GM12801 (cell line): ENCODE results near the gene PRKCA.

Experiments
- TF ChIP-seq, protein P1 (sequence below): IDR thresholded peaks from one replicate; pipeline ENCODE4 v1.5.1; 2011; ENCODE audit warnings: control low read depth; ENCODE audit not compliant: insufficient read length; ENCODE audit errors: extremely low read depth

Gene PRKCA

DNA sequence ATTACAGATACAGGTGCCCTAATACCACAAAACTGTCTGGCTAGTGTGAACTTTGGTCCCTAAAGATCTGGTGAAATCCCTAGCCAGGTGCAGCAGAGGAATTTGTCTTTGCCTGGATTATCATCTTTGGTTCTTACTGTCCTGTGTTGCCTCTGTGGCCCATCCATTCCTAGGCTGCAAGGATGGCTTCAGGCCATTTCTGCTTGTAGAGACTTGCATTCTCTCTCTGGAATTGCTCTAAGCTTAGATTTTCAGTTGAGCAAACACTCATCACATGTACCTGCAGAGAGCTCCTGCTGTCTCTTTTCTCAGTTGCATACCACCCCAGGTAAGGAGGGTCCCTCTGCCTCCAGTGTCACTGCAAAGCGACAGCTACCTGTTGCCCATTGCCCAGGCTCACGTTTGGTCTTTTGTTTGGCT lies 114.9 kb downstream of the PRKCA start:
- TF ChIP-seq, protein P1, sequence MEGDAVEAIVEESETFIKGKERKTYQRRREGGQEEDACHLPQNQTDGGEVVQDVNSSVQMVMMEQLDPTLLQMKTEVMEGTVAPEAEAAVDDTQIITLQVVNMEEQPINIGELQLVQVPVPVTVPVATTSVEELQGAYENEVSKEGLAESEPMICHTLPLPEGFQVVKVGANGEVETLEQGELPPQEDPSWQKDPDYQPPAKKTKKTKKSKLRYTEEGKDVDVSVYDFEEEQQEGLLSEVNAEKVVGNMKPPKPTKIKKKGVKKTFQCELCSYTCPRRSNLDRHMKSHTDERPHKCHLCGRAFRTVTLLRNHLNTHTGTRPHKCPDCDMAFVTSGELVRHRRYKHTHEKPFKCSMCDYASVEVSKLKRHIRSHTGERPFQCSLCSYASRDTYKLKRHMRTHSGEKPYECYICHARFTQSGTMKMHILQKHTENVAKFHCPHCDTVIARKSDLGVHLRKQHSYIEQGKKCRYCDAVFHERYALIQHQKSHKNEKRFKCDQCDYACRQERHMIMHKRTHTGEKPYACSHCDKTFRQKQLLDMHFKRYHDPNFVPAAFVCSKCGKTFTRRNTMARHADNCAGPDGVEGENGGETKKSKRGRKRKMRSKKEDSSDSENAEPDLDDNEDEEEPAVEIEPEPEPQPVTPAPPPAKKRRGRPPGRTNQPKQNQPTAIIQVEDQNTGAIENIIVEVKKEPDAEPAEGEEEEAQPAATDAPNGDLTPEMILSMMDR, result no peak

DNA sequence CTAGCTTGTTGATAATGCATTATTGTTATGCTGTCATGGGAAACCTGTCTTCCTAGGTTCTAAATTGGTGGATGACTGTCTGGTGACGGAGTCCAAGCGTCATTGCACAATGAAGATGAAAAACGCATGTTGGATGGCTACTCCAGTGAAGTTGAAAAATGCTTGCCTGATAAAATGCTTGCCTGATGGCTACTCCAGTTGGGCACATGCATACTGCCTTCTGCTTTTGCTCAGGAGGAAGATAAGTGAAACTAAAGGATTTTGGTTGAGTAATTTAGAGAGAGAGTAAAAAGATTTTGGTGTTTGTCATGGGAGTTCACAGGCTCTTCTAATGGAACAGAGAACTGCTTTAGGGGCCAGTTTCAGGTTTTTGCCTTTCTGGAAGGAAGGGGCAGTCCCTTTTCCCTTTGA lies 118.6 kb downstream of the PRKCA start:
- TF ChIP-seq, protein P1, result no peak

DNA sequence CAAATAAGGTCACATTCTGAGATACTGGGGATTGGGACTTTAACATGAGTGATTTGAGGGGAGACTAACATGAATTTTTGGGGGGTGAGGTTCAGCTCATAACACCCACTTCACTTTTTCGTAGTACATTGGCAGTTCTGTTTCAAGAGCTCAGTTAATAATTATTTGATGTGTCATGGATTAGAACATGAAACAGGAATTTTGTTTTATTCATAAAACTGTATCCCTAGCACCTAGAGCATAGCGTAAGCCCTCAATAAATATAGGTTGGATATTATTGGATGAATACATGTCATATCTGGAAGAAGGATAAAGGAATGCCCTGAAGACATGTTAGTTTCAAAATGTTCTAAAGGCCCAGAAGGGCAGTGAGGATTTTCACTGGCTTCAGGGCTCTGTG lies 119.8 kb downstream of the PRKCA start:
- TF ChIP-seq, protein P1, result no peak

DNA sequence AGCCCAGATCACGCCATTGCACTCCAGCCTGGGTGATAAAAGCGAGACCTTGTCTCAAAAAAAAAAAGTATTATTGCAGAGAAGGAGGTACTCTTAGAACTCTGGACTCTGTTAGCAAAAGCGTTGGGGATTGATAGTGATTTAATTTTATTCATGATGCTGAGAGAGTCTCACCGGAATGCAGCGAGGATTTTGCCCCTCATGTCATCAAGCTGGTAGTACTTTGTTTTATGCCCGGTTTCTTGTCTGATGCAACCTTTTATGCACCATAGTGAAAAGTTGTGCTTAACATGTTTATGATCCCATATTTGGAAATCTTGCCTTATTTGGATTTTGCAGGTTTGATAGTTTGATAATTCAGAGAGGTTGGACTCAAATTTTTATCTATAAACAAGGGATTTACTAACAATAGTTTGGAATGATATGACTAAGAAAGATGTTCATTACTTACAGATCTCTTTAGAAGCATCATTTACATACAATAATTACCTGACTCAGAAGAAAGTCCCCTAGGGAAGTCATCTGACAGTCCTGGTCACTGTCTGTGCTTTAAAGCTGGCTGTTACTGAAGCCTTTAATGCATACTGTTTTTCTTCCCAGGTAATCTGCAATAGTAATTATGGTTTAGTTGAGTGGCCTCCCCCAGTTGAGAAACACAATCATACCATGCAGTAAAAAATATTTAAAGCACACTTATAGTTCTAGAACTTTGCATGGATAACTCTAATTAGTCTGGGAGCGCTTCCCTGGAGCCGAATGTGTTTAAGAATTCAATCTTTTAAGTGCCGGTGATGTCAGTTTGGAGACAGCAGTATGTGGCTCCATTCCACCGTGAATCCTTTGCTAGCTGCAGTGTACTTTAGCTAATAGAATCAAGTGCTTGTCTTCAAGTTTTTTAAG lies 120.9 kb downstream of the PRKCA start:
- TF ChIP-seq, protein P1, result no peak

DNA sequence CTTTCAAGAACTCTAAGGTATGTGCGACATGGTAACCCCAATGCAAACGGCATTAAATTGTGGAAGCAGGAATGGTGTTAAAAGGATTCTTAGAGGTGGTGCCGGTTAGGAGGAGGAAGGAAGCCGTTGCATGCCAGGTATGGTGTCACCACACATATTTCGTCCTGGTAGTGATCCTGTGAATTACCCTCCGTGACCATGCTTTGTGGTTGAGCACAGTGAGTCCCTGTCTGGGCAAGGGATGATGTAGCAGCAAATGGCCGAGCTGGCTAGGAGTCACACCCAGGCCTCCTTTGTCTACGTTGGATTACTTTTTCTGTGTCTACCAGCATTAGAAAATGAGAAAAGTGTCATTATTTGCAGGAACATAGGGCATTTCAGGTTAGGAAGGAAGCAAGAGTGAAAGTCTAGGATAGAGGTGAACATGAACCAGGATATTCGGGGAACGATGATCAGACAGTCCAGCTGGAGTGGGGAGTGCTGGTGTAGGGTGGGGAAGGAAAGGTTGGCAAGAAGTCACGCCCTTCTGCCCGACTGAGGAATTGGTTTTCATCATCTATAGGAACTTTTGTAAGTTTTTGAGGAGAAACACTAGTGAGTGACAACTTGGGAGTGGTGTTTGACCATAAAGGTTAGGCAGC lies 123.5 kb downstream of the PRKCA start:
- TF ChIP-seq, protein P1, result no peak

DNA sequence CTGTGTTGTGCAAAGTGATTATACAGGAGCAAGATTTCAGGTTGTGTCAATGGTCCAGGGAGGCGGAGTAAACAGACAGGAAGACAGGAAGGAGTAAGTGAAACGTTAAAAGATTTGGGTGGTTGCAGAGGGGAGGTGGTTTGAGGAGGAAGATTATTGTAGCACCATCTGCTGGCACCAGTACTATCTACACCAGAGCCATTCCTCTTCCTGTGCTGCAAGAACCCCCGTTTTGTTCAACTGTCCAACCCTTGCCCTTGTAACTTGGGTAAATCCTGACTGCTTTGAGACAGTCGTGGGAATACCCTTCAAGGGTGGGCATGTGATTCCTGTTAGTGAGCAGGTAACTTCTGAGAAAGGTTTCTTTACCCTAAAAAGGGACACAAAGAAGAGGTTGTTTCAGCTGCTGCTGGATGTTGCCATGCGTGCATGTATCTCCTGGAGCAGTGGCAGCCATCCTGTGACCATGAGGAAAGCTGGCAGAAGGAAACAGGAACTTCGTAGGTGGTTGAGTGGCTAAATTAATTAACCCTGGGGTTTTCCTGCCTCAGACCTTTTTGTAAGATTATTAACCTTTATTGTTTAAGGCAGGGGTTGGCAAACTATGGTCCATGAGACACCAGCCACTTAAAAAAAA lies 124.1 kb downstream of the PRKCA start:
- TF ChIP-seq, protein P1, result no peak

DNA sequence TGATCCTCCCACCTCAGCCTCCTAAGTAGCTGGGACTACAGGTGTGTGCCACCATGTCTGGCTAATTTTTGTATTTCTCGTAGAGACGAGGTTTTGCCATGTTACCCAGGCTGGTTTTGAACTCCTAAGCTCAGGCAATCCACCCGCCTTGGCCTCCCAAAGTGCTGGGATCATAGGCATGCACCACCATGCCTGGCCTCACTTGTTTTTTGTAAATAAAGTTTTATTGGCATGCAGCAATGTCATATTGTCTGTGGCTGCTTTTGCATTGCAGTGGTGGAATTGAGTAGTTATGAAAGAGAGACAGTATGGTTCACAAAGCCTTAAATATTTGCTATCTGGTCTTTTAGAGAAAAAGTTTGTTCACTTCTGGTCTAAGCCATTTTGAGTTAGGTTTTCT lies 124.7 kb downstream of the PRKCA start:
- TF ChIP-seq, protein P1, result no peak
